Measurements from ENCODE around the gene GUCY2C. TPM values are rescaled to one million over a fixed set of nuclear protein-coding genes. Genes with fewer than 3 reads are reported as not detected.

Gene GUCY2C
- total RNA-seq, 1 experiment from 2014 or later: 1.9 TPM

- no peak overlapping the region for H2AK5ac ChIP-seq (ENCODE audit: insufficient read length, low read length)
- no peaks in the 10 kb centered on the region for H3K4me1 Mint-ChIP-seq
These were observed 94.5 kb downstream of the GUCY2C start for GRCh38 chr12:14601692-14602478.

More at GRCh38 chr12:14601692-14602478, 94.5 kb downstream of the GUCY2C start:
- no peak overlapping the region for H3K23ac ChIP-seq (ENCODE audit: insufficient read length, low read depth, low read length)
- no peak overlapping the region for H4K91ac ChIP-seq (ENCODE audit: insufficient read length, low read depth, low read length)
- Mint-ChIP-seq H3K27ac (no peak overlapping the region), H3K4me3 (no peak overlapping the region), H3K27me3 (ENCODE audit: low read depth) (peaks cover 5% of the 10 kb centered on the region; the same call in 1 of the 2 replicates), H3K36me3 (ENCODE audit: insufficient read depth in 1 of 3, low read depth in 3 of 3) (peaks cover 5 to 15% (median 8%) of the 10 kb centered on the region in 3 experiments; a peak in 6 of 7 replicates), H3K9me3 (peaks cover 30 to 39% of the 10 kb centered on the region in 2 experiments)
- H3K14ac ChIP-seq (ENCODE audit: insufficient read depth, low read length): no peak overlapping the region
- H3K4me2 ChIP-seq (ENCODE audit: insufficient read depth, insufficient read length, low read length): no peak overlapping the region
- H3K56ac ChIP-seq (ENCODE audit: insufficient read length, low read depth, low read length): no peak overlapping the region
- H4K20me1 ChIP-seq (ENCODE audit: control insufficient read depth, insufficient read depth, insufficient read length): no peaks in the 10 kb centered on the region
- no peak overlapping the region for H3K18ac ChIP-seq (ENCODE audit: insufficient read length, low read depth, low read length)
- H2BK120ac ChIP-seq (ENCODE audit: low read depth, low read length, poor library complexity, severe bottlenecking): no peak overlapping the region
- H3K79me2 ChIP-seq (ENCODE audit: insufficient read depth, low read length): no peaks in the 10 kb centered on the region
- WGBS (ENCODE audit: extremely low coverage, insufficient read length, low lambda C conversion rate): 100% methylated on average over 1 of the region's 4 CpGs
- no peaks in the 10 kb centered on the region for H3K23me2 ChIP-seq (ENCODE audit: insufficient read length, low read depth, low read length, poor library complexity, severe bottlenecking)
- no peak overlapping the region for H2BK5ac ChIP-seq (ENCODE audit: insufficient read length, low read length)
- H4K8ac ChIP-seq (replicated peaks; ENCODE audit: insufficient read length, low read depth, low read length): no peak overlapping the region
- H3K9ac ChIP-seq (ENCODE audit: extremely low read depth, insufficient read length, low read length): no peak overlapping the region
- no peak overlapping the region for H3K27ac ChIP-seq (ENCODE audit: insufficient read length, low read depth, low read length)
- no peak overlapping the region for H3T11ph ChIP-seq (ENCODE audit: low read length)
- no peaks in the 10 kb centered on the region for H3K79me1 ChIP-seq (ENCODE audit: insufficient read depth, low read depth, low read length, poor library complexity, severe bottlenecking)
- no peak overlapping the region for H3K4ac ChIP-seq (ENCODE audit: low read depth, low read length)
- H3K4me1 ChIP-seq (ENCODE audit: insufficient read depth, low read length): no peaks in the 10 kb centered on the region
- no peak overlapping the region for H4K5ac ChIP-seq (ENCODE audit: insufficient read length, low read depth, low read length)
- no peak overlapping the region for H2BK15ac ChIP-seq (ENCODE audit: low read depth, low read length)
- H2BK12ac ChIP-seq (ENCODE audit: insufficient read length, low read depth, low read length): no peak overlapping the region
- no peaks in the 10 kb centered on the region for H3K27me3 ChIP-seq (ENCODE audit: insufficient read depth, low read length)
- no peak for TF ChIP-seq CTCF (conservative IDR thresholded peaks at IDR 0.05)
- H2AFZ ChIP-seq (ENCODE audit: low read length): no peak overlapping the region
- no peak for DNase-seq
- no peak overlapping the region for H2BK20ac ChIP-seq (ENCODE audit: low read depth, low read length, poor library complexity, severe bottlenecking)
- no peaks in the 10 kb centered on the region for H3K9me3 ChIP-seq (ENCODE audit: control insufficient read depth, low read depth, low read length)

All from H9 (cell line).